ENCODE results near the gene PTPN21.
A peak's percentile ranks its signal among the peaks of the same experiment; 100 is the strongest.
"Not testable (repeated sequence)": the region's sequence is repeated elsewhere in the genome, so short reads cannot be mapped to it uniquely, and the experiment has no call there.

PTPN21 gene

DNA sequence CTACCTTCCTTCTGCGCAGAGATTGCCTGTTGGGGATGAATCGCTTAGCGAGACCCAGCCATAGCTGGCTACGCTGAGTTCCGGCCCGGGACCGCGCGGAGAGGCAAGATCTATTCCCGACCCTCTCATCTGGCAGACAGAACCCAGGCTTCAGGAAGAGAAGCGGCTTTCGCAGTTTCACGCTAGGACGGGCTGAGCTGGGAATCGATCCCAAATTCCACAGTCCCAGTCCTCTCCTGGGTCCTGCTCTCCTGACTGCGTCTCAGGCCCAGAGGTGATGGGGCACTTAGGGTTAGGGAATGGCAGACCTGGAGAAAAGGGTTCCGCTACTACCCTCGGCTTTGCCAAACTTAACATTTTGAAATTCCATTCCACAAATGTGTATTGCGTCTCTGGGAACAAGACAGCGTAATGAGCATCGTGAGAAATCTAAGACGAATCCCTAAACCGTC lies 2.8 kb downstream of the PTPN21 start:
- DNase-seq (ENCODE audit: low read depth in 2 of 2): no peak

DNA sequence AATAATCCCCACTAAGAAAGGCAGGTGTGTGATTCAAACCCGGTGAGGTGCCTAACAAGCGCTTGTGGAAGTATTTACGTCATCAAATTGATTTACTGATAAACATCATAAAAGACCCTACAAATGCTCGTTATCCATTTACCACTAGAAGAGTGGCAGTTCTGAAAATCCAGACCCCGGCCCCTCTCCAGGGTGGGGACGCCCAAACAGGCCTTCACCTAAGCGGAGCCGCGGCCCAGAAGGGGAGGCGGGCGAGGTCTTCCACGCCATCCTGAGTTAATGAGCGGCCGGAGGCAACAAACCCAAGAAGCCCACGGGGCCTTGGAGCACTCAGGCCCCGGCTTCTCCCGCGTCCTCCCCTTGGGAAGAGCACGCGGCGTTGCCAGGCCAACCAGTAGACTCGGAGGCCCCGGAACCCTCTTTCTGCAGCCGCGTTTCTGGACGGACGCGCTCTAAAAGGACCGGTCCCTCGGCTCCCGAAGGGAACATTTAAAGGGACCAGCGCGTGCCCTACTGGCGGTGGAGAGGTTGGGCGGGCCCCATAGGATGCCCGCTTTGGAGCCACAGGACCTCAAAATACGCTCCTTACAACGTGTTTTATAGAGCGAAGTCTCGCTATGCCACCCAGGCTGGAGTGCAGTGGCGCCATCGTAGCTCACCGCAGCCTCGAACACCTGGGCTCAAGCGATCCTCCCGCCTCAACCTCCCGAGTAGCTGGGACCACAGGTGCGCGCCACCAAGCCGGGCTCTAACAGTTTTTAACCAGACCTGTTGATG lies 3.5 kb downstream of the PTPN21 start:
- peak in 1 of 2 donors; percentile 20 for DNase-seq (ENCODE audit: low read depth in 2 of 2)

DNA sequence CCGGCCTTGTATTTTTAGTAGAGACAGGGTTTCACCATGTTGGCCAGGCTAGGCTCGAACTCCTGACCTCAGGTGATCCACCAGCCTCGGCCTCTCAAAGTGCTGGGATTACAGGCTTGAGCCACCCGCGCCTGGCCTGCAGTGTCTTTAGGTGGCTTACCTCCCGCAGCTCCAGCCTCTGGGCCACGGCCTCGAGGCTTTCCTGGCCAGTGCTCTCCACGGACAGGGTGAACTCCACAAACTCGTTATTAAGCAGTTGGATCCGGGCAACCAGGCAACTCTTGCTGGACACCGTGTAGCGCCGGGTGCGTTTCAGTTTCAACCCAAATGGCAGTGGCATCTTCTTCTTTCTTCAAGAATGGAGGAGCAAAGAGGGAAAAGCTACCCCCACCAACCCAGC lies 4.7 kb downstream of the PTPN21 start:
- DNase-seq (ENCODE audit: low read depth in 2 of 2): no peak

DNA sequence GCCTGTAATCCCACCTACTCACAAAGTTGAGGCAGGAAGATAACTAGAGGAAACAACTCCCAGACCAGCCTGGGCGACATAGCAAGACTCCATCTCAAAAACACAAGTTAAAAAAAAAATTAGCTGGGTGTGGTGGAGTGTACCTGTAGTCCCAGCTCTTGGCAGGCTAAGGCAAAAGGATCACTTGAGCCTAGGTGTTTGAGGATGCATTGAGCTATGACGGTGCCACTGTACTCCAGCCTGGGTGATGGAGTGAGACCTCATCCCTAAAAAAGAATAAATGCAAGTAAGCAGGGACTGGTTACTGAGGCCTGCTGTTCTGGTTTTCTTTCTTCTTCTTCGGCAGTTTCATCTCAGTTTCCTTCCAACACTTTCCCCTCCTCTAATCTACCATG lies 7.4 kb downstream of the PTPN21 start:
- no peak for DNase-seq (ENCODE audit: low read depth in 2 of 2)

DNA sequence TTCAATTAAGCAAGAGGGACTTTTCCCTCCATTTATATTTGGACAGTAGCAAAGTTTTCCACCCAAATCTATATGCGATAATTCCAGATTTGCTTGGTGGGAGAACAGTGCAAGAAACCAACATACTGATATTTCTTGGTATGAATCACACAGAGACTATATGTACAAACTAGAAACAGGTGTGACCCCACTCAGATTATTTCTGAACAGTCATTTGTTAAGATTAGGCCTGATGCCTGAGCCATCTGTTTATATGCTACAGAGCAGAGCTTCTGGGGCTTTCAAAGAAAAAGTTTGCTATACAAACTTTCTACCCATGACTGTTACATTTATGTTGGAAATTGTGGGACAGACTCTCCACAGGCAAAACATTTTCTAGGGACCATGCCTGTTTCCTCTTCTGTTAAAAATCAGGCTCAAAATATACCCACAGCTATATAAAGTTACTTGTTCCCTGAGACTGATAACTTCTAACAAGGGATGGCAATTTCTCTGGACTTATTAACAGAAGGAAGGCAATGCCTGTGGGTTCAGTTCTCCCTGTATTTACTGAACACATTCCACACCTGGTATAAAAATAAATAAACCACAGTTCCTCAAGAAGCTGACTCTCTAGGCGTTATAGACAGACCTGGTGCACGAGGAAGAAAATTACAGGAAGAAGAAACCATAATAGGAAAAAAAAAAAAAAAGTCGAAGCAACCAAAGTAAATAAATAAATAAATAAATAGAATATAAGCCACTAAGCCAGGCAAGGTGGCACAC lies 8.0 kb downstream of the PTPN21 start:
- DNase-seq (ENCODE audit: low read depth in 2 of 2): no peak

DNA sequence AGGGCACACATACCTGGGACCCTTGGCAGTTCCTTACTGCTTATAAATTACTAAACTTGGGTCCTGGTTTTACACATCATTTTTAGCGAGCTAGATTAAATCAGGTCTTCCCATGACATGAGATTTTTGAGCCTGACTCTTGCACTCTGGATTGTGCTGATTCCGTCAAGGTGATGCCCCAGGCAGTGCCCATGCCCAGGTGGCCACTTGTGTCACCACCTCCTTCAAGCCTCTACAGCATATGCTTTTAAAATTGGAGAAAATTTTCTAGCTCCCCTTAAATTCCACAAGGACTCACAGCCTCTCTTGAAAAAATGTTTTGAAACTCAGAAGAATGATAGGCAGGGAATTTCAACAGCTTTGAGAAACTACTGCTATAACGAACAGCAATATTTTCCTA lies 9.6 kb downstream of the PTPN21 start:
- DNase-seq (ENCODE audit: low read depth in 2 of 2): no peak

DNA sequence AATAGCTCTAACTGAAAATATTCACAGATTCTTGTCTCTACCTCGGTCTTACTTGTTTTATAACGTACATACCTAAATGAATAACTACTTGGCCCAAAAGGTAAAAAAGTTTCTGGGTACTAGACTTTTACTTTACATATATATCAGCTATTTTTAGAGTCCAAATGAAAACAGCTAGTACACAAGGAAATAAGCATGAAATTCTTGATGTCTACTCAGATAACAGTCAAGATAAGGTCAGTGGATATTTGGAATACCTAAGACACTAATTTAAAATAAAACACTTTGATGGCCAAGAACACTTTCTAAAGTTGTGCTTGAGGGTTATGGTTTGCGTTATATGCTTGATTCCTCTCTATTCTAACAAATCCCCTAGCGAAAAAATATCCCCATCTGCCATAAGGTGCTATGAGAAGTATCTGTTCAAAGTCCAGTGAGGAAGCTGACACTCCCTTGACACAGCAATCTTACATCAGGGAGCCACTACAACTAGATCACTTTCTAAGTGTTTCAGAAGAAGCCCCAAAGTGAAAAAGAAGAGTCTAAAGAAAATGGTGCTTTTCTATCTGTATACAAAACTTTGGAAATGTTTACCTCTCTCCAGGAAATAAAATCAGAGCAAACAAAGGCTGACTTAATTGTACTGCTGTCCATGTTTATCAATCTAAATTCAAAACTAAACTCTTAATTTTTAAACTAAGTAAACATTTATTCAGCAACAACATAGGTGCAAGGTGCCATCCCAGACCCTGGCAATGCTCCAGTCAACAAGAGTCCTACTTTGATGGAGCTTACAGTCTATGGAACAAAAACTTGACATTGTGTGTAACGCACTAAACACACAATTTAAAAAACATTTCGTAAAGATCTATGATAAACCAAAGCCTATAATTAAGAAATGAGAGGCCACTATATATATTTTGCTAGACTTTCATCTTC lies 11.7 kb downstream of the PTPN21 start:
- no peak for DNase-seq (ENCODE audit: low read depth in 2 of 2)

DNA sequence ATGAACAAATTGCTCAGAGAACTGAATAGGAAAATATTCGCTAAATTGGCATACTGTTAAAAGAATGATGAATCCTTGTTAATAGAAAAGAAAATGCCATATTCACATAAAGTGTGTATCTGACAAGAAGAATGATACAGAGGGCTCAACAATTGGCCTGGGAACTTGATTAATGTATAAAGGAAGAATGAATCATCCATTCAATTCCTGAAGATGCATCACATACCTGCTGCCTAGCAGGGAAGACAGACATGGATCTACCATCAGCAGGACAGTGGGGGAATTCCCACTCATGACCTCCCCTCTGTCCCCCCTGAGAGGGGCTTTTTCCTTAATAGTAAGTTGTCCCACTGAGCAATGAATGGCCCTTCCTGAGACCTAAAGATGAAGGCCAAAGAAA lies 13.5 kb downstream of the PTPN21 start:
- DNase-seq (ENCODE audit: low read depth in 2 of 2): no peak

DNA sequence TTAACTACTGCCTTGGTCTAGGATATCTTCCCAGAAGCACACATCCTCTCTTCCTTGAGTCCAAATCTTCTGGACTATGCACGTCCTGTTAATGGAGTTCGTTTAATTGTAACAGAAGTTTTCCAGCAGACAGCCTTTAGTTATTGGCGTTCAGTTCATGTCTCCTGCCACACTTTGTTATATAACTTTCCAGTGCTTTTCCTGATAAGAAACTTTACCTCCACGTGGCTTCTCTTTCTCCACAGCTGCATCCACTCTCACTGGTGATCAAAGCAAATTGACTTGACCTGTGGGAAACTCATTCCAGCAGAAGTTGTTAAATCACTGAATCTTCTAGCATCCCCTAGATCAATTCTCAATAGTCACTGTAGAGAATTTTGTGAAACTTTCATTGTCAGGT lies 19.0 kb downstream of the PTPN21 start:
- no peak for DNase-seq (ENCODE audit: low read depth in 2 of 2)

DNA sequence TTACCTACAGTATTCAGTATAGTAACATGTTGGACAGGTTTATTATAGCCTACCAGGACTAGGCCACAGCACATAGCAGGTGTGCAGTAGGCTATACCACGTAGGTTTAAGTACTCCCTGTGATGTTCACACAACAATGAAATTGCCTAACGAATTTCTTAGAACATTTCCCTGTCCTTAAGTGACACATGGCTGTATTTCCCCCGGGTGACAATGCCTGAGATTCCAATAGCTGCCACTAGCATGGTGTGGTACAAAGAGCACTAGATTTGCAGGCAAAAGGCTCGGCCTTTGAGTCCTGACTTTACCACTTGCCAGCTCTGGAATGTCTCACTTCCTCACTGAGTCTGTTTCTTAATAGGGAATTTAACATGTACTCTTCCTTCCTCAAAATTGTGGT lies 19.7 kb downstream of the PTPN21 start:
- DNase-seq (ENCODE audit: low read depth in 2 of 2): no peak

DNA sequence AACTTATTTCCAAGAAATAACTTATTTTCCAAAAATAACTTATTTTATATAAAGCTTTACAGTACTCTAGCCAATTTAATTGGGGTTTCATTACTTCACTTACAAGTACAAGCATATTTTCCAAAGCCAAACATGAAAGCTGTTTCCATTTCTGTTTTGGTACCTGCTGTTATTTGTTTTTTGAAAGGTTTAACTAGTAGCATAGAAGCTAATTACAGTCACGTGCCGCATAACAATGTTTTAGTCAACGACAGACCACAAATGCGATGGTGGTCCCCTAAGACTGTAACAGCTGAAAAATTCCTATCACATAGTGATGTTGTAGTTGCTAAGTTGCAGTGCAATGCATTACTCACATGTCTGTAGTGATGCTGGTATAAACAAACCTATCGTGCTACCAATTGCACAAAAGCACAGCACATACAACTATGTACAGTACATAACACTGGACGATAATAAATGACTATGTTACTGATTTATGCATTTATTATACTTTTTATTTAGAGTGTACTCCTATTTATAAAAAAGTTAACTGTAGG lies 21.7 kb downstream of the PTPN21 start:
- no peak for DNase-seq (ENCODE audit: low read depth in 2 of 2)

DNA sequence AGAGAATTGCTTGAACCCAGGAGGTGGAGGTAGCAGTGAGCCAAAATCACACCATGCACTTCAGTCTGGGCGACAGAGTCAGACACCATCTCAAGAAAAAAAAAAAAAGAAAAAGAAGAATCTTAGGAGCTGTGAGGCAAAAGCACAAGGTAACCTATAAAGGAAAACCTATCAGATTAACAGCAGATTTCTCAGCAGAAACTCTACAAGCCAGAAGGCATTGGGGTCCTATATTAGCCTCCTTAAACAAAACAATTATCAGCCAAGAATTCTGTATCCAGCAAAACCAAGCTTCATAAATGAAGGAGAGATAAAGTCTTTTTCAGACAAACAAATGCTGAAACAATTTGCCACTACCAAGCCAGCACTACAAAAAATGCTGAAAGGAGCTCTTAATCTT lies 24.9 kb downstream of the PTPN21 start:
- DNase-seq (ENCODE audit: low read depth in 2 of 2): not testable (repeated sequence)

DNA sequence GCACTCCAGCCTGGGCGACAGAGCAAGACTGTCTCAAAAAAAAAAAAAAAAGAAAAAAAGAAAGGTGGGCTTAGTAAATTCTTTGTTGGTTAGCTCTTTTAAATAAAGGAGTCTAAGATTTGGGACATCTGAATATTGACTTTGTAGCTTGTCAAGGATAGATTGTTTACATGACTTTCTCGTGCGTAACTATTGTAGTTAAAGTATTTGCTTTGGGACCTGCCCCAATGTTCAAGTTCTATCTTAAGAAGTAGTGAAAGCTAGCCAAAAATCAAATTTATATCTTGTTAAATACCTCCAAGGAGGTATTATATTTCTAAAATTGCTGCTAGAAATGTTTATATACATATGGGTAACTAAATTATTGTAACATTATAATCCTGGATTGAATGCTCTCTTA lies 32.4 kb downstream of the PTPN21 start:
- no peak for DNase-seq (ENCODE audit: low read depth in 2 of 2)

DNA sequence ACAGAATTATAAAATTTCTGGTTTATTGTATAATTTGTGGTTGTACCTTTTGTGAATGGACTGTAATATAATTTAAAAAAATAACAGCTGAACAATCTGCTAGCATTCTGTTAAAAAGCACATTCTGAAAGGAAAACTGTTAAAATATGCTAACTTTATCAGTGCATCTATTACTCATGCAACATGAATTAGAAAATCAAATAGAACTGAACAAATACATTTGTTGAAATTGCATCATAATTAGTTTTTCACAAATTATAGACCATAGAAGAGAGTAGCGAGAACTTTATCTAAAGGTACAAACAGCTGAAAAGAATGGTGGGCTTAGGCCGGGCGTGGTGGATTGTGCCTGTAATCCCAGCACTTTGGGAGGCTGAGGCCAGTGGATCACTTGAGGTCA lies 33.0 kb downstream of the PTPN21 start:
- no peak for DNase-seq (ENCODE audit: low read depth in 2 of 2)

DNA sequence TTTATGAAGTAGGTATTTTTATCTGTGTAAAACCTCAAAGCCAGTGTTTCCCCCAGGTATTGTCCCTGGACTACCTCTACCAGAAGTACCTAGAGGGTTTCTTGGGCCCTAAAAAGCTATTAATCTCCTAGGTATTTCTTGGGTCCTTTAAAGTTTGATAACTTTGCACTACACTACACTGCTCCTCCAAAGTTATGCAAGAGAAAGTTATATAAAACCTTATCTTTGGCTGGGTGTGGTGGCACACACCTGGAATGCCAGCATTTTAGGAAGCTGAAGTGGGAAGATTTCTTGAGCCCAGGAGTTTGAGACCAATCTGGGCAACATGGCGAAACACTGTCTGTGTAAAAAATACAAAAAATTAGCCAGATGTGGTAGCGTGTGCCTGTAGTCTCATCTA lies 34.9 kb downstream of the PTPN21 start:
- no peak for DNase-seq (ENCODE audit: low read depth in 2 of 2)

DNA sequence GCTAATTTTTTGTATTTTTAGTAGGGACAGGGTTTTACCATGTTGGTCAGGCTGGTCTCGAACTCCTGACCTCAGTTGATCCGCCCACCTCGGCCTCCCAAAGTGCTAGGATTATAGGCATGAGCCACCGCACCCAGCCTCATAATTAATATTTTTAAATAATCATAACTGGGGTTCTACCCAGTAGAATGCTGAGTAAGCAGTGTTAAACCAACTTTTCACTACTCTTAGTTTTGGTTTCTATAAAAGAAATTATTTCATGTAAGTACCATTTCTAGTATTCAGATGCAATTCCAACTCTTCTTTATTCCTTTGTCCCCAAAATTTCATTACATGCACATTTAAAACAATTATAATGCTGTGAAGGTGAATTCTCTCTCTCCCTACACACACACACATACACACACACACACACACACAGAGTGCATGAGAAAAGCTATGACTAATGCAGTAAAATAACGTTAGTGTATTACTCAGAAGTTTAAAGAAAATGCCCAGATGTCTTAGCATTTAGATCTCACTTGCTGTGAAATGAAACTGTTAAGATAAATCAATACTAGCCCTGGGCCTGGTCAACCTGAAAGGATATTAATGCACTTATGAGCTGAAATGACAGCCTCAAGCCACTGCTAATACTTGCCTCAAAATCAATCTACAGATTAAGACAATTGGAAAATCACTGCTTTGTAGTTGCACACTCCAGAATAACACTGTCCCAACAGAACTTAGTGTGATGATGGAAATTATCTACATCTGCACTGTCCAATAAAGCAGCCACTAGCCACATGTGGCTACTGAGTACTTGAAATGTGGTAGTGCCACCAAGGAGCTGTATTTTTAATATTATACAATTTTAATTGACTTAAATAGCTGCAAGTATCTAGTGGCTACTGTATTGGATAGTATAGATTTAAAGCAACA lies 36.0 kb downstream of the PTPN21 start:
- no peak for DNase-seq (ENCODE audit: low read depth in 2 of 2)

DNA sequence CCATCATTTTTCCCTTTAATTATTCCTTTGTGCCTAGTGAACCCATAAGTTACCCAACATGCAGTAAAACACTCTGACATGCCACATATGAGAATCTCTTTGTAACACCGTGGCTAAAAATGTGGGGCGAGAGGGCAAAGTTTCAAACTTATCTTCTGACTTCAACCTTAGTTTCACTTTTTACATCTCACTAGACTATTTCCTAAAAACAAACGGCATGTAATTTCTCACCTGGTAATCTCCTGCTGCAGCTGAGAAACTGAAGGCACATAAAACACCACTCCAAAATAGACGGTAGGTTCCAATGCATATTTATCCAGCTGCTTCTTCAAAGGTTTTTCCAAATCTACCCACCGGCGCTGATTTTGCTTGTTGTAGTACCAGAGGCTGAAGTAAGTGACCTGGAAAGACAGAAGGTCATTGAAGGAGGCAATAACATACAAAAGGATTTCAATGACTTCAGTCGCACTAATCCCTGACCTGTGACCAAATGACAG lies 37.9 kb downstream of the PTPN21 start:
- DNase-seq (ENCODE audit: low read depth in 2 of 2): no peak

DNA sequence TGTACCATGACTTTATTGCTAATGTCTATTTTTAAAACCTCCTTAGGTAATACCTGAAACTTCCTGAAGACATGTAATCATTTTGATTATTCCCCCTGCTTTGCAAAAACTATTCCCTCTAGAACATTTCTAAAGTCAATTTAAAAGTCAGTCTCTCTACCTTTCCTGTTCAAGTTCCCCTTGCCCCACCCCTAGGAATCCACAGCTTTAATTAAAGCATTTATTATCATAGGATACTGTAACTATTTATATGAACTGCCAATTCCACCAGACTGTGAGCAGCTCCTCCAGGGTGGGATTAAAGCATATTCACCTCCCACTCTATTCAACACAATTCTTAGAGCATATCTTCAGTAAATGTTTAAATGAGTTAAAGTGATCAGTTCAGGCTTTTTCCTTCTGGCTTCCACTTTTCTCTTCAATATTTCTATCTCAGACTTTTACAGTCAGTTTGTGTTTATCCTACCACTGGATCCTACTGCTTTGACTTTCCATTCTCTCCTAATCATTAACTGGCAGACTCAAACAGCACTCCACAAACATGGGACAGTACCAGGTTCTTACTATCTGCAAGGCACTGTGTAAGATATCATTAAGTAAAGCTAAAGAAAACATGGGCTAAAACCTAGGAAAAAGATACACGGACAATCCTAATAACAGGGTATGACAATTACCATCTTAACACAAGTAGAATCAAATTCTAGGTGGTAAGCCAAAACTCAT lies 39.1 kb downstream of the PTPN21 start:
- DNase-seq (ENCODE audit: low read depth in 2 of 2): no peak

DNA sequence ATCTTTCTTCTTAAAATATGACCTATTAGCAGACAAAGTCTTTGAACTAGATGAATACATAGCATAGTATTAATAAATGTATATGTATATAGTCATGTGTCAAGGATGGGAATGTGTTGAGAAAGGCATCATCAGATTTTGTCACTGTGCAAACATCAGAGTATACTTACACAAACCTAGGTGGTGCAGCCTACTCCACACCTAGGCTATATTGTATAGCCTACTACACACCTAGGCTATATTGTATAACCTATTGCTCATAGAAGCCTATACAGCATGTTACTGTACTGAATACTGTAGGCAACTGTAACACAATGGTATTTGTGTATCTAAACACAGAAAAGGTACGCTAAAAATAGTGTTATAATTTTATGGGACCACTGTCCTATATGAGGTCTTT lies 47.6 kb downstream of the PTPN21 start:
- no peak for DNase-seq (ENCODE audit: low read depth in 2 of 2)

DNA sequence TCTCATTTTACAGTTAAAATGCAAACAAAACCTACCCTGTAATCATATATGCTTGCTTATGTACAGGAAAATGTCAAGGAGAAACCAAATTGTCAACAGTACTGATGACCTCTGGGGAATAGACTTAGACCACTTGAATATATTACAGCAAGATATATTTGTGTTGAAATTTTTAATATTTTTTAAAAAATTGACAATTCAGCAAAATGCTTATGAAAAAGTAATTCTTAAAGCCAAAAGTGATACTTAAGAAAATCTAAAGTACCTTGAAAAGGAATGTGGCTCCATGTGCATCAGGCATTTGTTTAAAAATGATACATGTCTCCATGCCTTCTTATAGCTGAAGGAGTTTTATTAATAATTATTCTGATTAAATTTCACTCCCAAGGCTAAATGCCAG lies 49.2 kb downstream of the PTPN21 start:
- DNase-seq (ENCODE audit: low read depth in 2 of 2): no peak
